Smooth muscle cell of trachea (primary cell): ENCODE data around the gene UBE2R2. TPM values are rescaled to one million over a fixed set of nuclear protein-coding genes. Genes with fewer than 3 reads are reported as not detected.

ENCODE experiments used
- total RNA-seq: library from RNA; depleted of rRNA; stranded (reverse); fragments of >200 nt; gene quantifications from 2 replicates; pipeline ENCODE4 v1.2.1, GENCODE V29; 2014

The UBE2R2 gene
- 18.7 and 28.2 TPM in 2 replicates for total RNA-seq

GRCh38 chr9:33816327-33817252 lies at the start of gene UBE2R2:
Gene UBE2R2, plus strand, starts transcription at chr9:33817160. Its CDS starts 598 bp downstream, at chr9:33817758.

GRCh38 chr9:33795281-33795680 lies 21.7 kb upstream of the UBE2R2 start, which contains the start of gene PRSS3:
Gene PRSS3, plus strand, starts transcription at chr9:33795561. Its CDS starts 13 bp downstream, at chr9:33795574.

Other genes starting within 250 kb of the UBE2R2 start
- 11.1 and 13.2 TPM in 2 replicates for gene PRSS3, start 21.6 kb upstream of the UBE2R2 start, total RNA-seq
- 16.2 and 19.6 TPM in 2 replicates for gene UBAP2, start 231.7 kb downstream of the UBE2R2 start, total RNA-seq